Measurements from ENCODE around the gene SEPHS2. TPM values are rescaled to one million over a fixed set of nuclear protein-coding genes. Genes with fewer than 3 reads are reported as not detected.

Gene SEPHS2
- total and polyA plus RNA-seq, 2 of the 8 experiments (the other 6 are each of a cell fraction or from before 2014, with no cell fraction given), result 28.2 to 61.8 TPM

DNA sequence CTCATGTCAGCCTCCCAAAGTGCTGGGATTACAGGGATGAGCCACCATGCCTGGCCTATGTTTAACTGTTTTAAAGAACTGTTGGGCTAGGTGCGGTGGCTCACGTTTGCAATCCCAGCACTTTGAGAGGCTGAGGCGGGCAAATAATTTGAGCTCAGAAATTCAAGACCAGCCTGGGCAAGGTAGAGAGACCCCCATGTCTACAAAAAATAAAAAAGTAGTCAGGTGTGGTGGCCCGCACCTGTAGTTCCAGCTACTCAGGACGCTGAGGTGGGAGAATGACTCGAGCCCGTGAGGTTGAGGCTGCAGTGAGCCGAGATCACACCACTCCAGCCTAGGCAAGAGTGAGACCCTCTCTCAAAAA lies 24.9 kb upstream of the SEPHS2 start:
- no peak for FAIRE-seq
- CTCF ChIA-PET (ENCODE audit: partially characterized antibody), result interaction anchor here (0.9 to 1.2 kb wide), 2 partner anchors 12 to 21 kb away, joined by 3 to 4 read pairs; no protein-coding TSS in a partner anchor
- TF ChIP-seq JUN (IDR thresholded peaks at IDR 0.05; ENCODE audit: low read depth, low read length) (no peak), SRF (IDR thresholded peaks at IDR 0.05; ENCODE audit: low read depth, low read length) (no peak), JUND (IDR thresholded peaks at IDR 0.05; ENCODE audit: low read length) (no peak), TAF7 (optimal IDR thresholded peaks at IDR 0.05; ENCODE audit: borderline replicate concordance, low read depth, low read length) (no peak), SIRT6 (IDR thresholded peaks at IDR 0.05; ENCODE audit: low read length) (no peak), MAFK (IDR thresholded peaks at IDR 0.05; ENCODE audit: low read depth, low read length) (no peak), TEAD4 (IDR thresholded peaks at IDR 0.05; ENCODE audit: low read depth, low read length) (no peak), YY1 (IDR thresholded peaks at IDR 0.05; ENCODE audit: low read depth, low read length) (no peak)
- TF ChIP-seq, protein P1, sequence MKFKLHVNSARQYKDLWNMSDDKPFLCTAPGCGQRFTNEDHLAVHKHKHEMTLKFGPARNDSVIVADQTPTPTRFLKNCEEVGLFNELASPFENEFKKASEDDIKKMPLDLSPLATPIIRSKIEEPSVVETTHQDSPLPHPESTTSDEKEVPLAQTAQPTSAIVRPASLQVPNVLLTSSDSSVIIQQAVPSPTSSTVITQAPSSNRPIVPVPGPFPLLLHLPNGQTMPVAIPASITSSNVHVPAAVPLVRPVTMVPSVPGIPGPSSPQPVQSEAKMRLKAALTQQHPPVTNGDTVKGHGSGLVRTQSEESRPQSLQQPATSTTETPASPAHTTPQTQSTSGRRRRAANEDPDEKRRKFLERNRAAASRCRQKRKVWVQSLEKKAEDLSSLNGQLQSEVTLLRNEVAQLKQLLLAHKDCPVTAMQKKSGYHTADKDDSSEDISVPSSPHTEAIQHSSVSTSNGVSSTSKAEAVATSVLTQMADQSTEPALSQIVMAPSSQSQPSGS (IDR thresholded peaks at IDR 0.05; ENCODE audit: low read length), result no peak

More for the DNA sequence above, 24.9 kb upstream of the SEPHS2 start:
- H3K4ac ChIP-seq (replicated peaks; ENCODE audit: insufficient read length, low read depth, low read length), result no peak overlapping the region
- H3K23me2 ChIP-seq (ENCODE audit: low read depth, low read length), result no peaks in the 10 kb centered on the region
- H3K79me1 ChIP-seq (ENCODE audit: low read depth, low read length), result no peaks in the 10 kb centered on the region
- no peak overlapping the region for H2AFZ ChIP-seq (ENCODE audit: low read length)
- H2BK5ac ChIP-seq (ENCODE audit: low read depth, low read length), result no peak overlapping the region
- no peak overlapping the region for H3K56ac ChIP-seq (replicated peaks; ENCODE audit: insufficient read length, low read depth, low read length)
- H3K4me2 ChIP-seq (ENCODE audit: insufficient read depth in 1 of 2, low read depth in 2 of 2, low read length in 2 of 2), result no peak overlapping the region
- no peak for DNase-seq (ENCODE audit: low read depth in 1 of 2, low spot score in 2 of 2)
- no peaks in the 10 kb centered on the region for H3K36me3 ChIP-seq (ENCODE audit: control insufficient read depth in 2 of 4, insufficient read depth in 4 of 4, low read length in 3 of 4)
- no peak overlapping the region for H3K18ac ChIP-seq (ENCODE audit: extremely low read depth, low read length)
- no peak overlapping the region for H3K14ac ChIP-seq (ENCODE audit: insufficient read length)
- no peak overlapping the region for H3K27ac ChIP-seq (ENCODE audit: low read depth, low read length)
- no peak overlapping the region for H2BK15ac ChIP-seq (ENCODE audit: low read length)
- H2BK120ac ChIP-seq (replicated peaks; ENCODE audit: low read depth, low read length), result no peak overlapping the region
- H3K9ac ChIP-seq (replicated peaks in 1 of 4; ENCODE audit: extremely low read depth in 1 of 4, low read depth in 3 of 4, low read length in 3 of 4), result no peak overlapping the region
- WGBS, 2 experiments (ENCODE audit: extremely low coverage in 1 of 2, insufficient coverage in 1 of 2, insufficient read length in 1 of 2, insufficient replicate concordance in 2 of 2, low coverage in 1 of 2, low lambda C conversion rate in 2 of 2, missing lambda C conversion rate in 1 of 2), result 80% methylated on average over 8 of the region's 8 CpGs; no CpG with 5 or more reads in 1 of the 2 experiments
- no peak overlapping the region for H4K91ac ChIP-seq (replicated peaks; ENCODE audit: insufficient read length, low read length)
- no peak overlapping the region for H3K4me3 ChIP-seq (ENCODE audit: extremely low read depth in 1 of 4, insufficient read depth in 2 of 4, low read depth in 3 of 4, low read length in 4 of 4)
- H3K27me3 ChIP-seq (replicated peaks in 1 of 4; ENCODE audit: control insufficient read depth in 3 of 4, extremely low read depth in 1 of 4, insufficient read depth in 3 of 4, low read length in 3 of 4), result peaks cover 0 to 2% (median 0%) of the 10 kb centered on the region in 4 experiments; a peak in 1 of 7 replicates
- no peak overlapping the region for H2AK5ac ChIP-seq (ENCODE audit: low read depth, low read length)
- no peak overlapping the region for H4K5ac ChIP-seq (ENCODE audit: insufficient read length, low read depth, low read length)
- H3K79me2 ChIP-seq (ENCODE audit: control insufficient read depth in 1 of 2, insufficient read depth in 2 of 2, low read length in 2 of 2), result no peaks in the 10 kb centered on the region
- no peak overlapping the region for H2BK20ac ChIP-seq (ENCODE audit: low read length)
- H3K4me1 ChIP-seq (replicated peaks in 1 of 4; ENCODE audit: control insufficient read depth in 3 of 4, insufficient read depth in 4 of 4, low read length in 3 of 4), result peaks cover 0 to 3% (median 0%) of the 10 kb centered on the region in 4 experiments; a peak in 1 of 7 replicates
- H4K8ac ChIP-seq (ENCODE audit: extremely low read depth, insufficient read depth, low read length), result no peak overlapping the region
- H4K20me1 ChIP-seq (replicated peaks in 1 of 2; ENCODE audit: control insufficient read depth in 1 of 2, insufficient read depth in 2 of 2, low read length in 2 of 2), result no peaks in the 10 kb centered on the region
- no peak overlapping the region for H3K23ac ChIP-seq (ENCODE audit: insufficient read length)
- no peak overlapping the region for H2BK12ac ChIP-seq (ENCODE audit: low read depth, low read length)
- H3K9me3 ChIP-seq (ENCODE audit: insufficient read depth in 2 of 2, low read depth in 1 of 2, low read length in 1 of 2), result no peaks in the 10 kb centered on the region
- POLR2A ChIA-PET (ENCODE audit: partially characterized antibody), result interaction anchor here (1.3 kb wide), 1 partner anchor 13 kb away, joined by 3 read pairs; no protein-coding TSS in a partner anchor
